NB4 (cell line): ENCODE data around the gene SLC12A1.

Experiments used
- MYC ChIP-seq: IDR thresholded peaks from 2 replicates; pipeline ENCODE4 v1.6.1; 2011; ENCODE audit warnings: low read depth, low read length
- POLR2A ChIP-seq: IDR thresholded peaks from 2 replicates; pipeline ENCODE4 v1.6.1; 2011; ENCODE audit warnings: mild to moderate bottlenecking; ENCODE audit not compliant: insufficient read length; ENCODE audit errors: extremely low read depth
- TF ChIP-seq, protein P1 (sequence below): IDR thresholded peaks from one replicate; pipeline ENCODE4 v1.5.1; 2012; ENCODE audit warnings: low read depth, low read length
- TF ChIP-seq, protein P2 (sequence below): IDR thresholded peaks from 2 replicates; pipeline ENCODE4 v1.6.1; 2011; ENCODE audit warnings: low read depth, low read length

DNA sequence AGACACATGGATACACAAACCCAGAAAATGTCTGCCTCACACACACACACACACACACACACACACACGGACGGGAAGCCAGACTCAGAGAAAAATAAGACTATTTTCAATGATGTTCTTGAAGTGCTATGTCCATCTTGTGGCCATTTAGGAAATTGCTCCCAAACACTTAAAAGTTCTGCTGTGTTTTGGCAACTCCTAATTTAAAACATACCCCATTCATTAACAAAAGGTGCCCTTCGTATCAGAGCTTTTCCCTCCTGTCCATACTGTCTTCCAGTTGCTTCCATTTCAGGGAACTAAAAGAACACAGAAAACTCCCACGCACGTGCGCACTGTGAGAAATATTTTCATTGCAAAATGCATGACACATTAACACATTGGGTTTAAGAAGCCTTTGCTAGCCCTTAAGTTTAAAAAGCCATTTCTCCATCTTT is 44.6 kb downstream of the SLC12A1 start:
- TF ChIP-seq POLR2A (no peak), MYC (no peak)
- TF ChIP-seq, protein P1, sequence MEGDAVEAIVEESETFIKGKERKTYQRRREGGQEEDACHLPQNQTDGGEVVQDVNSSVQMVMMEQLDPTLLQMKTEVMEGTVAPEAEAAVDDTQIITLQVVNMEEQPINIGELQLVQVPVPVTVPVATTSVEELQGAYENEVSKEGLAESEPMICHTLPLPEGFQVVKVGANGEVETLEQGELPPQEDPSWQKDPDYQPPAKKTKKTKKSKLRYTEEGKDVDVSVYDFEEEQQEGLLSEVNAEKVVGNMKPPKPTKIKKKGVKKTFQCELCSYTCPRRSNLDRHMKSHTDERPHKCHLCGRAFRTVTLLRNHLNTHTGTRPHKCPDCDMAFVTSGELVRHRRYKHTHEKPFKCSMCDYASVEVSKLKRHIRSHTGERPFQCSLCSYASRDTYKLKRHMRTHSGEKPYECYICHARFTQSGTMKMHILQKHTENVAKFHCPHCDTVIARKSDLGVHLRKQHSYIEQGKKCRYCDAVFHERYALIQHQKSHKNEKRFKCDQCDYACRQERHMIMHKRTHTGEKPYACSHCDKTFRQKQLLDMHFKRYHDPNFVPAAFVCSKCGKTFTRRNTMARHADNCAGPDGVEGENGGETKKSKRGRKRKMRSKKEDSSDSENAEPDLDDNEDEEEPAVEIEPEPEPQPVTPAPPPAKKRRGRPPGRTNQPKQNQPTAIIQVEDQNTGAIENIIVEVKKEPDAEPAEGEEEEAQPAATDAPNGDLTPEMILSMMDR, result peak; percentile 49
- TF ChIP-seq, protein P2, sequence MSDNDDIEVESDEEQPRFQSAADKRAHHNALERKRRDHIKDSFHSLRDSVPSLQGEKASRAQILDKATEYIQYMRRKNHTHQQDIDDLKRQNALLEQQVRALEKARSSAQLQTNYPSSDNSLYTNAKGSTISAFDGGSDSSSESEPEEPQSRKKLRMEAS, result 0 out of 2 replicates have a peak, but pooled peaks have one; percentile 33
